ENCODE results near the gene ZBED5.

GRCh38 chr11:10818594-10818993, 39.3 kb downstream of the ZBED5 start:
- TF ChIP-seq POLR2A (IDR thresholded peaks at IDR 0.05; ENCODE audit: low read depth) = no peak
- TF ChIP-seq CTCF (IDR thresholded peaks at IDR 0.05) = no peak
- no peak for TF ChIP-seq POLR2AphosphoS5 (IDR thresholded peaks at IDR 0.05)
- TF ChIP-seq EP300 (IDR thresholded peaks at IDR 0.05) = no peak
